ENCODE measurements around the gene KNDC1. TPM values are rescaled to one million over a fixed set of nuclear protein-coding genes. Genes with fewer than 3 reads are reported as not detected.

KNDC1 gene
- total RNA-seq, 1 donor from 2014 or later, result 20.3 TPM

- H3K4me3 Mint-ChIP-seq, result no peak overlapping the region
- peaks cover 31% of the 10 kb centered on the region for H3K27me3 Mint-ChIP-seq (ENCODE audit: low read depth)
- TF ChIP-seq, protein P1, sequence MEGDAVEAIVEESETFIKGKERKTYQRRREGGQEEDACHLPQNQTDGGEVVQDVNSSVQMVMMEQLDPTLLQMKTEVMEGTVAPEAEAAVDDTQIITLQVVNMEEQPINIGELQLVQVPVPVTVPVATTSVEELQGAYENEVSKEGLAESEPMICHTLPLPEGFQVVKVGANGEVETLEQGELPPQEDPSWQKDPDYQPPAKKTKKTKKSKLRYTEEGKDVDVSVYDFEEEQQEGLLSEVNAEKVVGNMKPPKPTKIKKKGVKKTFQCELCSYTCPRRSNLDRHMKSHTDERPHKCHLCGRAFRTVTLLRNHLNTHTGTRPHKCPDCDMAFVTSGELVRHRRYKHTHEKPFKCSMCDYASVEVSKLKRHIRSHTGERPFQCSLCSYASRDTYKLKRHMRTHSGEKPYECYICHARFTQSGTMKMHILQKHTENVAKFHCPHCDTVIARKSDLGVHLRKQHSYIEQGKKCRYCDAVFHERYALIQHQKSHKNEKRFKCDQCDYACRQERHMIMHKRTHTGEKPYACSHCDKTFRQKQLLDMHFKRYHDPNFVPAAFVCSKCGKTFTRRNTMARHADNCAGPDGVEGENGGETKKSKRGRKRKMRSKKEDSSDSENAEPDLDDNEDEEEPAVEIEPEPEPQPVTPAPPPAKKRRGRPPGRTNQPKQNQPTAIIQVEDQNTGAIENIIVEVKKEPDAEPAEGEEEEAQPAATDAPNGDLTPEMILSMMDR (IDR thresholded peaks at IDR 0.05; ENCODE audit: unreplicated experiment), result no peak
Measured at GRCh38 chr10:133158437-133158755, 1.6 kb upstream of the KNDC1 start.

DNA sequence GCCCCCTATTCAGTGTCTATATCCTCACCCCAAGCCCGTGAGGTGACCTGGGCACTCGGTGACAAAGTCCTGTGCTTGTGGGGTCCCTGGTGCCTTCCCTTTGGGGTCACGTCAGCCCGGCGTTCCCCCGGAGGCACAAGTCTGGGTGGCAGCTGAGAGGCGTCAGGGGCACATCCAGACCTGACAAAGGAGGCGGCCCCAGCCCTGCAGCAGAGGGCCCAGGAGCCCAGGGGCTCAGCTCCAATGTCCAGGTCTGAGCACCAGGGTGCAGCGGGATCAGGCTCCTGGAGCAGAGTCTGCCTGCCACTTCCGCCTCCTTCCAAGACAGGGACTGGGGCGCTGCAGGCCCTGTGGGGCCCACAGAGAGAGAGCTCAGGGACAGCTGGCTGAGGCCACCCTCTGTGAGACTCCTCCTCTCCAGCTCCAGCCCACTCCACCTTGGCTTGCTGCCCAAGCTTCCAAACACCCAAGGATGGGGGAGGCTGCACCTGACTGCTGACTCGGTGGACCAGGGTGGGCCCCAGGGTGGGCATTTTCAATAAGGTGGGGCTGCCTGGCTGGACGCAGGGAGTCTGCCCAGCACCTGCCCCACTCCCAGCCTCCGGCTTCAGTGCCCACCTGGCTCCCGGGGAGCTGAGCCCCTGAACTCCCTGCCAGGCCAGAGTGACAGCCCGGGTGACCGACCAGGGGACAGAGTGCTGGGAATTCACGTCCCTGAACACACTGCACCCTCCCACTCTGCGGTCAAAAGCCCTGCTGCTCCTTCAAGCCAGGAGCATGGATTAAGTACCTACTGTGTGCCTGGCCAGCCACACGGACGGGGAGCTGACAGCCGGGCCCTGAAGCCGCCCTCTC is 1.0 kb upstream of the KNDC1 start:
- Mint-ChIP-seq H3K4me3 (peak overlapping the region; percentile 58), H3K4me1 (peaks cover 23% of the 10 kb centered on the region), H3K27me3 (ENCODE audit: low read depth) (peaks cover 29% of the 10 kb centered on the region), H3K9me3 (no peaks in the 10 kb centered on the region), H3K36me3 (peaks cover 3% of the 10 kb centered on the region), H3K27ac (no peak overlapping the region)
- DNase-seq (ENCODE audit: low spot score in 2 of 2, unreplicated experiment in 2 of 2), result peak; percentile 59 to 72
- TF ChIP-seq, protein P1 (IDR thresholded peaks at IDR 0.05; ENCODE audit: unreplicated experiment), result no peak

More at GRCh38 chr10:133158437-133158755, 1.6 kb upstream of the KNDC1 start:
- Mint-ChIP-seq H3K4me1 (peaks cover 23% of the 10 kb centered on the region), H3K36me3 (peaks cover 3% of the 10 kb centered on the region), H3K9me3 (no peaks in the 10 kb centered on the region), H3K27ac (no peak overlapping the region)
- DNase-seq (ENCODE audit: low spot score in 2 of 2, unreplicated experiment in 2 of 2), result no peak

GRCh38 chr10:133159611-133159949 is 439 bp upstream of the KNDC1 start:
- H3K36me3 Mint-ChIP-seq, result peaks cover 3% of the 10 kb centered on the region
- H3K4me1 Mint-ChIP-seq, result peaks cover 21% of the 10 kb centered on the region
- no peak for DNase-seq (ENCODE audit: low spot score in 2 of 2, unreplicated experiment in 2 of 2)
- H3K4me3 Mint-ChIP-seq, result peak overlapping the region; percentile 58
- H3K9me3 Mint-ChIP-seq, result no peaks in the 10 kb centered on the region
- TF ChIP-seq, protein P1 (IDR thresholded peaks at IDR 0.05; ENCODE audit: unreplicated experiment), result no peak
- H3K27ac Mint-ChIP-seq, result no peak overlapping the region
- peaks cover 24% of the 10 kb centered on the region for H3K27me3 Mint-ChIP-seq (ENCODE audit: low read depth)

- no peak overlapping the region for H3K27ac Mint-ChIP-seq
- TF ChIP-seq, protein P1 (IDR thresholded peaks at IDR 0.05; ENCODE audit: unreplicated experiment), result no peak
- H3K27me3 Mint-ChIP-seq (ENCODE audit: low read depth), result peaks cover 17% of the 10 kb centered on the region
- peak overlapping the region; percentile 66 for H3K4me3 Mint-ChIP-seq
- no peaks in the 10 kb centered on the region for H3K9me3 Mint-ChIP-seq
- H3K4me1 Mint-ChIP-seq, result peaks cover 21% of the 10 kb centered on the region
- H3K36me3 Mint-ChIP-seq, result peaks cover 3% of the 10 kb centered on the region
- DNase-seq (ENCODE audit: low spot score in 2 of 2, unreplicated experiment in 2 of 2), result no peak
Measured at GRCh38 chr10:133160826-133161471, 930 bp downstream of the KNDC1 start.

- DNase-seq (ENCODE audit: low spot score in 2 of 2, unreplicated experiment in 2 of 2), result no peak
- H3K9me3 Mint-ChIP-seq, result no peaks in the 10 kb centered on the region
- peak overlapping the region; percentile 66 for H3K4me3 Mint-ChIP-seq
- H3K36me3 Mint-ChIP-seq, result peaks cover 7% of the 10 kb centered on the region
- H3K27ac Mint-ChIP-seq, result no peak overlapping the region
- TF ChIP-seq, protein P1 (IDR thresholded peaks at IDR 0.05; ENCODE audit: unreplicated experiment), result no peak
- H3K4me1 Mint-ChIP-seq, result peaks cover 21% of the 10 kb centered on the region
- H3K27me3 Mint-ChIP-seq (ENCODE audit: low read depth), result peaks cover 17% of the 10 kb centered on the region
Measured at GRCh38 chr10:133161486-133162109, 1.6 kb downstream of the KNDC1 start.
